K562 (cell line): ENCODE data around the gene EEFSEC. TPM values are rescaled to one million over a fixed set of nuclear protein-coding genes. Genes with fewer than 3 reads are reported as not detected.

ENCODE experiments used
- COPS2 ChIP-seq: fragments of 450-650 bp; conservative IDR thresholded peaks from 2 replicates; pipeline ENCODE4 v1.6.1; 2016; ENCODE audit warnings: mild to moderate bottlenecking, moderate library complexity
- ETV1 ChIP-seq: fragments of 450-650 bp; conservative IDR thresholded peaks from 2 replicates; pipeline ENCODE4 v1.6.1; 2016; ENCODE audit warnings: missing genetic modification characterization, control low read depth, low read depth, missing compliant biosample characterization
- NR4A1 ChIP-seq, 2 experiments: fragments of 250-450 bp in 1 of 2; fragments of 450-650 bp in 1 of 2; sonication (Bioruptor Pico) in 1 of 2; IDR thresholded peaks; 2 replicates each; pipeline versions ENCODE4 v1.4.0 to v1.6.1; 2016 to 2020; ENCODE audit warnings: mild to moderate bottlenecking in 2 of 2, missing compliant biosample characterization in 1 of 2, missing genetic modification characterization in 1 of 2, moderate library complexity in 1 of 2
- POLR3G ChIP-seq: IDR thresholded peaks from 2 replicates; pipeline ENCODE4 v1.6.1; 2011; ENCODE audit not compliant: insufficient read length, insufficient replicate concordance; ENCODE audit errors: extremely low read depth
- SMARCA4 ChIP-seq: fragments of 450-650 bp; IDR thresholded peaks from 2 replicates; pipeline ENCODE4 v1.6.1; 2016
- SREBF2 ChIP-seq: sonication (generic); formaldehyde crosslinking; IDR thresholded peaks from 2 replicates; pipeline ENCODE4 v1.4.0; 2020; ENCODE audit warnings: mild to moderate bottlenecking, missing genetic modification reagents
- ZC3H8 ChIP-seq: fragments of 450-650 bp; IDR thresholded peaks from 2 replicates; pipeline ENCODE4 v1.6.1; 2017
- ZFP1 ChIP-seq: fragments of 450-650 bp; formaldehyde crosslinking; IDR thresholded peaks from 2 replicates; pipeline ENCODE4 v1.4.0; 2020; ENCODE audit warnings: mild to moderate bottlenecking, mixed read lengths
- ZNF507 ChIP-seq: conservative IDR thresholded peaks from 2 replicates; pipeline ENCODE4 v1.6.1; 2017; ENCODE audit warnings: missing genetic modification characterization, missing compliant biosample characterization
- ZNF518B ChIP-seq: fragments of 250-450 bp; sonication (Bioruptor Pico); IDR thresholded peaks from 2 replicates; pipeline ENCODE4 v1.5.0; 2021; ENCODE audit warnings: mild to moderate bottlenecking, moderate library complexity
- polyA plus RNA-seq, 8 experiments: library from polyadenylated mRNA; depleted of rRNA in 4 of 8; stranded (reverse) in 5 of 8; unstranded in 3 of 8; fragments of >200 nt; fragmentation: Nextera tagmentation in 2 of 8; fragmentation: Illumina TruSeq in 1 of 8; extraction: Ambion mirVana in 2 of 8; extraction: Trizol in 1 of 8; gene quantifications; 2 replicates each; pipeline versions ENCODE4 v1.2.1 to v1.2.3, GENCODE V29; 2011 to 2014; ENCODE audit warnings: inconsistent platforms in 1 of 8, missing spikeins in 1 of 8
- total RNA-seq, 7 experiments: library from RNA; depleted of rRNA in 6 of 7; stranded (reverse); fragments of >200 nt in 6 of 7; fragmentation: Illumina TruSeq in 2 of 7; extraction: Trizol in 2 of 7; gene quantifications; 2 replicates each; pipeline versions ENCODE4 v1.2.1 to v1.2.3, GENCODE V29; 2011 to 2021; ENCODE audit warnings: low replicate concordance in 1 of 7

The EEFSEC gene
- total and polyA plus RNA-seq, 9 of the 15 experiments (the other 6 are each of a cell fraction or from before 2014, with no cell fraction given), result 0.35 to 11.8 (median 7.7) TPM

- no peak for TF ChIP-seq ZNF518B (CRISPR knock-in tag)
- no peak for TF ChIP-seq SMARCA4
- TF ChIP-seq ZFP1 (CRISPR knock-in tag), result no peak
- no peak for TF ChIP-seq POLR3G
- no peak for TF ChIP-seq NR4A1 (CRISPR knock-in tag; IDR thresholded peaks at IDR 0.05)
- no peak for TF ChIP-seq NR4A1 (tag; IDR thresholded peaks at IDR 0.05)
- TF ChIP-seq ETV1 (tag), result no peak
- no peak for TF ChIP-seq SREBF2 (CRISPR knock-in tag)
- no peak for TF ChIP-seq ZC3H8
- no peak for TF ChIP-seq COPS2
- no peak for TF ChIP-seq ZNF507 (tag)
These were observed 244.2 kb downstream of the EEFSEC start (continued) for GRCh38 chr3:128397484-128397883.
